SK-N-MC (cell line): Measurements from ENCODE around the gene KNG1.
"Not testable (repeated sequence)": the region's sequence is repeated elsewhere in the genome, so short reads cannot be mapped to it uniquely, and the experiment has no call there.

Experiments
- EZH2 ChIP-seq: fragments of 200-600 bp; sonication (generic); IDR thresholded peaks from one replicate; pipeline ENCODE4 v1.6.1; 2017; ENCODE audit warnings: antibody characterized with exemption
- FOXP2 ChIP-seq: optimal IDR thresholded peaks from 2 replicates; pipeline ENCODE3; 2011; ENCODE audit warnings: mild to moderate bottlenecking, moderate library complexity; ENCODE audit not compliant: insufficient read depth; ENCODE audit errors: extremely low read length, control extremely low read depth
- POLR2AphosphoS5 ChIP-seq: IDR thresholded peaks from 2 replicates; pipeline ENCODE4 v1.6.1; 2012; ENCODE audit warnings: mild to moderate bottlenecking, low read depth, low read length, borderline replicate concordance

DNA sequence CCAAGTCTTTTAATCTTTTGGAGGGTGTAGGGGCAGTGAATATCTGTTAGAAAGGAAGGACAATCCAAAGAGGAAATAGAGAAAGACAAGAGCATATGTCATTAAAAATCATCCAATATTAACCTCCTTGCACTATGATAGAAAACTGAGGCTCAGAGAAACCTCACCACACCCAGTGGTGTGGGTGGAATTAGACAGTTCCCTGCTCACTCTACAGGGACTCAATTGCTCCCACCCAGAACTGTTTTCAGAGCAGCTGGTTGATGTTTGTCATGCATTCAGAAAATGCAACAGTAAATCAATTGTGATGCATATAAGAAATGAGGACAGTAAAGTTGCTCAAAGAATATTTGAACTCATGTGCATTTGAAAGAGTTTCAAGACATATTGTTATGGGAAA is 14.7 kb upstream of the KNG1 start:
- TF ChIP-seq POLR2AphosphoS5, EZH2, FOXP2: not testable (repeated sequence)
